Activated CD8-positive, alpha-beta memory T cell treated with anti-CD3 and anti-CD28 coated beads for 1 hour (primary cell): ENCODE measurements around the gene IKBKG.
"Not testable (repeated sequence)": the region's sequence is repeated elsewhere in the genome, so short reads cannot be mapped to it uniquely, and the experiment has no call there.

ENCODE experiments used
- DNase-seq, 2 donors: peaks; one replicate each; pipeline ENCODE4 v3.0.0-alpha.2; 2020; ENCODE audit warnings: low read depth in 1 of 2; ENCODE audit errors: extremely low read depth in 1 of 2

The IKBKG gene

DNA sequence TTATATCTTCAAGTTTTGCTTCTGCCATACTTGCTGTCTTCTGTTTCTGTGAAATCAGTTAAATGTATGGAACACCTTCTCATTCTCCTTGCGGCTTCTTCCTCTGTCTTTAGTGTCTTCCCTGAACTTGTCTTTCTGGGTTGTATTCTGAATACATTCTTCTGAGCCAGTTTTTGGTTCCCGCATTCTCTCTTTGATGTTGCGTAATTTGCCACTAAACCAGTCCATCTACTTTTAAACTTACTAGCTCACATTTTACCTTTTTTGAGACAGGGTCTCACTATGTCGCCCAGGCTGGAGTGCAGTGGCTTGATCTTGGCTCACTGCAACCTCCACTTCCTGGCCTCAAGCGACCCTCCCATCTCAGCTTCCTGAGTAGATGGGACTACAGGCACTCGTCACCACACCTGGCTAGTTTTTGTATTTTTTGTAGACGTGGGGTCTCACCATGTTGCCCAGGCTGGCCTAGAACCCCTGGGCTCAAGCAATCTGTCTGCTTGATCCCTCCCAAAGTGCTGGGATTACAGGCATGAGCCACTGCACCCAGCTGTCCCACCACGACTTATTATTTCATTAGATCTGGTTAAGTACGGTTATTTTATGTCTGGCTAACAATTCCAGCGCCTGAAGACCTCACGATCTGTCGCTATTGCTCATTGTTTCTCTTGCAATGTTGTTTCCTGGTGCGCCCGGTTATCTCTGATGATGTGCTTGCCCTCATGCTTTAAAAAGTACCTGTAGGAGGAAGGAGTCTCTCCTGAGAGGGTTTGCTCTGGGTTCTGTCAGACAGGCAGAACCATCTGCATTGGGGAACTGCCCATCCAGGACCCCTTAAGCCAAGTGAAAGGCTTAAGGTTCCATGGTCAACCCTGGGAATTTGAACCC, 21.6 kb upstream of the IKBKG start:
- DNase-seq, result no peak

DNA sequence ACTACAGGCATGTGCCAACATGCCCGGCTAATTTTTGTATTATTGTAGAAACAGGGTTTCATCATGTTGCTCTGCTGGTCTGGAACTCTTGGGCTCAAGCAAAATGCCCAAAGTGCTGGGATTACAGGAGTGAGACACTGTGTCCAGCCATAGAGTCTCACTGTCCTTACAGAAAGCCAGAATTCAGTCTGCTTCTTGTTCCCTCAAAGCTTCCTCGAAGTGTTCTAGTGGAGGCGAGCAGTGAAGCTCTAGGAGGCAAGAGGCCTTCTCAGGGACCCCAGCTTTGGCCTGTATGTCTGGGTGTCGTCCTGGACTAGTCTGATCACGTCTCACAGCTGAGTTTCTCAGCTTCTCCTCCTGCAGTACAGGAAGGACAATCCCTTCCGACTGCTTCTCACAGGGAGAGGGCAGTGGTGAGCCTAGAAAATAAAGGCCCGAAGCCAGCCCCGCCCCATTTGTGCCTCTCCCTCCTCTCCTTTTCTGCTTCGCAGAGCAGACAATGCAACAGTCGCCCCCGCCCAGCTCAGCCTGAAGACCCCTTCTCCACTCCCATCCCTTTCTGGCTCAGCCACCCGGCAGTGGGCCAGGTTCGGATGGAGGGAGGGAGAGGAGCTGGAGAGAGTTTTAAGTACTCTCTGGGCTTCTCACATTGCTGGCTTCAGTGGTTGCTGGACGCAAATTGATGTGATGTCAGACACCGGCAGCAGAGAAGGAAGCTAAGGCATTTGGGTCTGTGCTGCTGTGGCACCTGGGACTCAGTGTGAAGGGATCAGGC, 20.3 kb upstream of the IKBKG start:
- peak in 1 of 2 donors; percentile 24 for DNase-seq

DNA sequence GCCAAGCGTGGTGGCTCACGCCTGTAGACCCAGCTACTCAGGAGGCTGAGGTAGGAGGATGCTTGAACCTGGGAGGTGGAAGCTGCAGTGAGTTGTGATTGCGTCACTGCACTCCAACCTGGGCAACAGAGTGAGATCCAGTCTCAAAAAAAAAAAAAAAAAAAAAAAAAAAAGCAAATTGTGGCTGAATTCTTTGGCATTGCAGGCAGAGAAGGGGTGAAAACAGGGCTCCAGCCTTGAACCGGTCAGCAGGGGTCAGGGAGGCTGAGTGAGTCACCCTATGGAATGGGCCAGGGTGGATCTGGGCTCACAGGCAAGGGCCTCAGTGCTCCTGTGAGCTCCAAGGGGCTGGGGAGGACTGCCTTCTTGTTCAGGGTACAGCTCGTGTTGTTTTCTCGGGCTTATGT, 18.2 kb upstream of the IKBKG start:
- no peak for DNase-seq

DNA sequence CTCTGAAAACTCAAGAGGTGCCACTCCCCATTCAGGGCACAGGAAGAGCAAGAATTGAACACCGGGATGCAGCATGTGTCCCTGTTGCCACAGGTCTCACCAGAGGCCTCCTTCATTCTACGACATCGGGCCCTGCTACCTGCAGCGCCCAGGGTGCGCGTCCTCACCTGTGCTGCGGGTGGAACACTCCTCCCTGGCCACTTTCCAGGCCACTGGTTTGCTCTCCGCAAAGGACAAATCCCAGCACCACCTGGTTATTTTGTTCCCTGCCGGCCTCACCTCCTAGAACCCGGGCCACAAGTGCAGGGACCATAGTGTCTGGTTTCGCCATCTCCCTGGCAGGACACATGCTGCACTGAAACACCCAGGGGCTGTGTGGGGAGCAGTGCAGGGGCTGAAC, 17.1 kb upstream of the IKBKG start:
- DNase-seq, result no peak

DNA sequence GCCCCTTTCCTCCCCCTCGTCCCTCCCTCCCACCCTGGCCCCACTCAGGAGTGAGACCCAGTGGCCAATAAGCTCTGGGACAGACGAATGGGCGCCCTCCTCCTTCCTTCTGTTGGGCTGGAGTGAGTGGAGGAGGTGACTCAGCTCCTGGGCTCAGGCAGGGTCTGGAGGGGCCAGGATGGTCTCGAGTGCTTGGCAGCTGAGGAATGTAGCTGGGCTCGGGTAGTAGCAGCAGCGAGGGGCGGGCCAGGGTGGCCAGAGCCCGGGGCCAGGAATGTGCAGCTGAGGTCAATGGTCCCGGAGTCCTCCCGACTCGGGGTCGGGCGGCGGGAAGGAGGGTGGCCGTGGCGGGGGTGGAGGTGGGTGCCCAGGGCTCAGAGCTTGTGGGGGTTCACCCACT, 15.8 kb upstream of the IKBKG start:
- no peak for DNase-seq

DNA sequence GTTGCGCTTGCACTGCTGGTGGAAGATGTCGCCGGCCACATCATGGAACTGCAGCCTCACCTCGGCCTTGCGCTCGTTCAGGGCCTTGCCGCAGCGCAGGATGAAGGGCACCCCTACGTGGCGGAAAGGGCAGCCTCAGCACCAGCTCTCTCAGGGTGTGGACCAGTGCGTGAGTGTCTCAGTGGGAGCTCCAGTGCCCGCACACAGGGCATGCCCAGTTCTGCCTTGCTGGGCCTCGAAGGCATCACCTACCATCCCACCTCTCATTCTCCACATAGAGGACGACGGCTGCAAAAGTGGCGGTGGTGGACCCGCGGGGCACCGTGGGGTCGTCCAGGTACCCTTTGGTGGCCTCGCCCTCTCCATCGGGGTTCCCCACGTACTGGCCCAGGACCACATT, 14.7 kb upstream of the IKBKG start:
- no peak for DNase-seq

DNA sequence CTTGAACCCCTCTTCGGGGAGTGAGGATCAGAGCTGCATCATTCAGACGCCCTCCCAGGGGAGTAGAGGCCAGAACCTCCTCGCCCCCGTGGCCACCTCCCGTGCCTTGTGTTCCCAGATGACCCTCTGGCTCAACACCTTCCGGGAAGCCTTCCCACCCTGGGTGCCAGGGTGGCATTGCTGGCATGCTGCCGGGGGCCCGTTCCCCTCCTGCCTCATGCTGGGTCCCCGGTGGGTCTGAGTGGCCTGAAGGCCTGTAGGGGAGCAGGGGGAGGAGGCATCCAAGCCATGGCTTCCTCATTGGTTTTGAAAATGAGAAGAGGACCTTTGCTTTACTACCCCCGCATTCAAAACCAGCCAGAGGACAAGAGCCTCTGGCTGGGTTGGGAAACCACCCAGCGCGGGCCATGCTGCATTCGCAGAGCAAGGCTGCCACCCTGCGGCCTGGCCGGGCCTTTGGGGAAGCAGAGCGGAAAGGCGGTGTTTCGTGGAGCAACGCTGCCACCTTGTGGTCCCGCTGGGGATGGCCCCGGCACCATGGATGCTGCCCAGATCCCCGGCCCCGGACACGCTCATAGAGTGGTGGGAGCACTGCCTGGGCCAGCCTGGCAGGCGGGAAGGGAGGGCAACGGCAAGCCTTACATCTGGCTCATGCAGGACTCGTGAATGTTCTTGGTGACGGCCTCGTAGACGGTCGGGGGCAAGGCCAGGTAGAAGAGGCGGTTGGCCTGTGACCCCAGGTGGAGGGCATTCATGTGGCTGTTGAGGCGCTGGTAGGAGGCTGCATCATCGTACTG, 12.7 kb upstream of the IKBKG start:
- peak; percentile 76 to 78 for DNase-seq

DNA sequence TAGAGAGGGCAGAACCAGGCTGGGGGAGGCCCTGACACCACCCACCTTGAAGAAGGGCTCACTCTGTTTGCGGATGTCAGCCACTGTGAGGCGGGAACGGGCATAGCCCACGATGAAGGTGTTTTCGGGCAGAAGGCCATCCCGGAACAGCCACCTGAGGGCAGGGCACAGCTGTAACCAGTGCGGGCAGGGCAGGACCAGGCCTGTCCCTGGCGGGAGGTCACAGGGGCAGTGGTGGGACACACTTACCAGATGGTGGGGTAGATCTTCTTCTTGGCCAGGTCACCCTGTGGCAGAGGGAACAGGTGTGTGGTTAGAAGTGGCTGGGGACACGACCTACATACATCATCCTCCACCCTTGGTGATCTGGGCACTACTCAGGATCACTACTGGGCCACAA, 11.5 kb upstream of the IKBKG start:
- DNase-seq, result no peak

DNA sequence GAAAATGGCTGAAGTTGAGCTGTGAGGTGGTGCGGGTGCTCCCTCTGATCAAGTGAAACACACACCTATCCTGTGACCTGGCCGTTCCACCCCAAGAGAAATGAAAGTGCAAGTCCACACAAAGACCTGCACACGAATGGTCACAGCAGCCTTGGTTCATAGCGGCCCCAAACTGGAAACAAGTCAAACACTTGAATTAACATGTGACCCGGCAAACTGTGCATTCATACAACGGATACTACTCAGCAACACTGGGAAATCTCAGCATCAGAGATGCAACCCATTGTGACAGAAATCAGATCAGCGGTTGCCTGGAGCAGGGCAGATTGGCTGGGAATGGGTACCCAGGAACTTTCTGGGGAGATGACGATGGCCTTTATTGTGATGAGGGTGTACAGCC, 8.3 kb upstream of the IKBKG start:
- DNase-seq, result no peak

DNA sequence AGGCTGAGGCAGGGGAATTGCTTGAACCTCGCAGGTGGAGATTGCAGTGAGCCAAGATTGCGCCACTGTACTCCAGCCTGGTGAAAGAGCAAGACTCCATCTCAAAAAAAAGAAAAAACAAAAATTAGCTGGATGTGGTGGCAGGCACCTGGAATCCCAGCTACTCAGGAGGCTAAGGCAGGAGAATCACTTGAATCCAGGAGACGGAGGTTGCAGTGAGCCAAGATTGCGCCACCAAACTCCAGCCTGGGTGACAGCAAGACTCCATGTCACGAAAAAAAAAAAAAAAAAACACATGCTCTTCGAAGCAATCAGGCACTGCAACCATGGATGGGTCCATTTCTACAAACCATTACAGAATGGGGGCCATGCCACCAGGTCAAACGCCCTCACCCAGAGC, 7.1 kb upstream of the IKBKG start:
- DNase-seq, result not testable (repeated sequence)

DNA sequence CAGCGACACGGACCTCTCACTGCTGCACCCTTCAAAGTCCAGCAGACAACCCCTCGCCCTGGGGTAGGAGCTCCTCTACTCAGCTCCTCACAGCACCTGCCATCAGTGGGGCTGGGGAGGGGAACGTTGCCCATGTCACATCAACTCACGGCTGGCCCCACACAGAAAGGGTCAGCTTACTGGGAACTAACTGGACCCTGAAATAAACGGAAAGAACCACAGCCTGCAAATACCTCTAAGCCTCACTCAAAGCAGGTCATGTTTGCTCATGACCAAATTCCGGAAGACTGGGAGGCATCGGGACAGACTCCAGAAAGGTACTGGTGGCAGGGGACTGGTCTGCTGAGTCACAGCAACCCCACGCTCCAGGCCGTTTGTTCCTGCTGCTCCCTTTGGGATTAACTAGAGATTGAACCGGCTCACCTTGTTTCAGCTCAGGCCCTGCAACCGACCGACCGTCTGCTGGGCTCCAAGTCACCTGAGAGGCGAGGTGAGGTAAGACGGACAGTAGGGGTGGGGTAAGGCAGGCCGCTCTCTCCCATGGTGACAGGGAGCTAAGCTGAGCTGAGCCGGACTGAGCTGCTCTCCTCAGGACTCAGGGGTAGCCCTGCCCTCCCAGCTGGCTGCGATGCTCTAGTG, 6.4 kb upstream of the IKBKG start:
- no peak for DNase-seq

DNA sequence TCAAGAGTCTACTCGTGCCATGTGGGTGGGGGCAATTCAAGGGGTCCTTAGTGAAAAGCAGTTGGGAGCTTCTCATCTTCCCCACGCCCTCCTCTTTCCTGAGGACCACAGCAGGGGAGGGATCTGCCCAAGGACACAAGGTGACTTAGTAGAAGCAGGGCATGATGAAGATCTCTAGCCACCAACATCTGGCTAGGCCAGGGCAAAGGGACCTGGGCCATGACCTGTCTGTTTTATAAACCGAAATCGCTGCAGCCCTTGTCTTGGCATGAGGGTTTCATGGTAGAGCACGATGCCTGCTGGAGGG, 5.9 kb upstream of the IKBKG start:
- no peak for DNase-seq

DNA sequence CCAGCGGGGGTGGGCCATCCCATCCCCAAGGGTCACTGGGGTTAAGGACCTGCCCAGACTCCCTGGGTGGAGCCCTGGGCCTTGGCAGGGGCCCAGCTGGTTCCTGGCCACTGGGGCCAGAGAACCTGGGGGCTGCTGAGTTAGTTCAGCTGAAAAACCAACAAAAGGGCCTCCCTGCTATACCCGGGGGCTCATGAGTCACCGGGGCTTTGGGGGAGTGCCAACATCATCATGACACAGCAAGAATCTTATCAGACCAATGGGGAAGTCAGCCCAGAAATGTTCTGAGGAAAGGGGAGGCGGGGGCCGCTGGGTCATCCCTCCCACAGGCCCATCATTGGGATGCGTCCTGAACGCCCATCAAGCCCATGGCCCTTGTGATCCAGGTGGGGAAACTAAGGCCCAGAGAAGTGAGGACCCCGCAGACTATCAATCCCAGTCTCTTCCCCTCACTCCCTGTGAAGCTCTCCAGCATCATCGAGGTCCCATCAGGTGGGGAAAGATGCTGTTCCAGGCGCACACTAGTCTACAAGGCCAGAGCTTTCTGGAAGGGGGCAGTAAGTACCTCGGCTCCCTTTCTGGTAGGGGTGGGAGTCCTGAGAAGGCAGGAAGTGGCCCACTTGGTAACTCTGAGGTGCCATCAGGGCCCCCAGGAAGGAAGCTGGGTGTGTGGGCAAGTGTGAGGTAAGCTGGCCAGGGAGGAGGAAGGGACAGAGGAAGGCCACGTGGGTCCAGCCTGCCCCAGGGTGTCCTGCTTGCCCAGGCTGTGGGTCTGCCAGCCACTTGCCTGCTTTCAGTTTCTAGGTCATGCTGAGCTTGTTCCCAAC, 5.3 kb upstream of the IKBKG start:
- no peak for DNase-seq

DNA sequence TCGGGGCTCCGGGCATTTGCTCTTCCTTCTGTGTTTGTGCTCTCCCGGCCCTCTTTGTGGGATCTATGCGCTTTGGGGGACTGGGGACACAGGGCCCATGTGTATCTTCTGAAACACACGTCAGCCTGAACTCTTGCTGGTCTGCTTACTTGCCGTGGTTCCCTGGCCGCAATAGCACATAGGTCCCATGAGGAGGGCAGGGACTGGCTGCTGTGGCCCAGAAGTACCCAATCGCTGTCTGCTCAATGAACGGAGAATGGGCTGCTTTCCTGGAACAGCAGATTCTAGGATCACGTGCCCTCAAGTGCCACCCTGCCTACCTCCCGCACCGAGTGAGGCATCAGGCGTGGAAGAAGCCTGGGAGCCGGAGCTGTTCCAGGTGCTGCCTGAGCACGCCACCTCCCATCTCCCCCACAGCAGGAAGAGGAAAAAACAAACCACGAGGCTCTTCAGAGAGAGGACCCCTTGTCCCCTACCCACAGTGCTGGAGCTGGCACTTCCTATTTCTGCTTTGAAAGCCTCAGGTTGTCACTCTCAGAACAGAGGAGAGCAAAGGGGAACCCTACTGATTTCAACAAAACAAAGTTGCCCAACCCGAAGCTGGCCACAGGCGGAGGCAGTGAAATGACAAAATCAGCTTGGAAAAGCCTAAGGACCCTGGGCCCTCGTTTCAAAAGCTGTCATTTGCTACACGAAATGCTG, 4.5 kb upstream of the IKBKG start:
- DNase-seq, result no peak

DNA sequence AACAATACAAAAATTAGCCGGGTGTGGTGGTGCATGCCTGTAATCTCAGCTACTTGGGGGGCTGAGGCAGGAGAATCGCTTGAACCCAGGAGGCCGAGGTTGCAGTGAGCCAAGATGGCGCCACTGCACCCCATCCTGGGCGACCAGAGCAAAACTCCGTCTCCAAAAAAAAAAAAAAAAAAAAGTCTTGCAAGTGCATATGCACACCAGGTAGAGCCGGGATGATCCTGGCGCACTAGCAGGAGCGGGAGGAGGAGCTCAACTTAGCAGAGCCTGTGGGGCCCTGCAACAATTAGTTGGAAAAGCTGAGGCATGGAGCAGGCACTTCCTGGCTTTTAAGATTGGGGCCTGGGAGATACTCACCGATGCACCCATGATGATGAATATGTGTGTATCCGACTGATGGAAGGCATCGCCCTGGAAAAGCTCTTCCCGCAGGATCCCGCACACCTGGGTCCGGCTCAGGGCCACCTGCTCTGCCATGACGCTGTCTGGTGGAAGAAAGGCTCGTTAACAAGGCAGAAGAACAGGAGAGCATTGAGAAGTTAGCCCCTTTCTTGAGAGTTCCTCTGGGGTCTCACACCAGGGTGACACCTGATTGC, 1.6 kb upstream of the IKBKG start:
- no peak for DNase-seq

DNA sequence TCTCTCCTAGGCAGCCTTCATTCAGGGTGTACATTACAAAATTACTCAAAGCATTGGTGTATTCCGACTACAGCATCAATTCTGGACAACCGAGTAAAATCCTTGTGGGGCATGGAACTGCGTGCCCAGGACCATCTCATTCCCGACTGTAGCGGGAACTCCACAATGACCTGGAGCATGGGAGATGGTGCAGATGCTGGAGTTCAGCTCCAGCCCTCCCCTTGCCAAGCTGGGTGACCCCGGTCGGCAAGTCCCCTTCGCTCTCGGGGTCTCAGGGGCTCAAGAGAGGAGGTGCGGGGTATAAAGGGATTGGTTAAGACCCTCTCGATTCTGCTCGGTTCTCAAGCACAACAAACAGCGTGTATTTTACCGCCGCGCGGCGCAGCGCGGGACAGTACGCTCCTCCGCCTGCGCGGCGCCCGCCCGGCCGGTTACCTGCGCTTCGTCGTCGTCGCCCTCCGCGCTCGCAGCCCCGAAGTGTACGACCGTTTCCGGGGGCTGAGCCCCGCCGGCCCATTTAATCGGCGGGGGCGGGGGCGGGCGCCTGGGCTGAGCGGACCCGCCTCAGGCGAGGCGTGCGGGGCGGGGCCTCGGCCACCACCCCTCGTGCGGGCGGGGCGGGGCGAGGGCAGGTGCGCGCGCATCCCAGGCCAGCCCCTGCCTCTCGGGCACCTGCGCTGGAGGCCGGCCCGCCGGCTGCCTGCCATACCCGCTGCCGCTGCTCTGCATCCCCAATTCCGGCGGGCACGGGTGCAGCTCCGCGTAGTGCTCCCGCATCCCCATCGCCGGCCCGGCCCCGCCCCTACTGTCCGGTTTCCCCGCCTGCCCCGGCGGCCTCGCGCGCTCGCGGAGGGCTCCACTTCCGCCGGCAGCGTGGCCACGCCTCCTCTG, 821 bp upstream of the IKBKG start, which contains the start of gene G6PD:
Gene G6PD (minus strand): TSS at position 493 of the 891 bp plus-strand sequence. CDS start 691 bp downstream, outside the sequence.
- DNase-seq, result peak in 1 of 2 donors; percentile 74

DNA sequence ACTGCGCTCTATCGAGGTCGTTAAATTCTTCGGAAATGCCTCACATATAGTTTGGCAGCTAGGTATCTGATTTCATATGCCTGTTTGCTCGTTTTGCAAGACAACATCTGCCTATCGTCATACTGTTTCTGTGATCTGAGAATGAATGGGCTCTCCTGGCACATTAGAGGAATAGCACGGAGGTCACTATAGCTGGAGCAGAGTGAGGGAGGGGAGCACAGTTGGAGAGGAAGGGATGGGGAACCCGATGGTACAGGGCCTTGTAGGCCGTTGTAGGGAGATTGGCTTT, 552 bp downstream of the IKBKG start:
- no peak for DNase-seq

DNA sequence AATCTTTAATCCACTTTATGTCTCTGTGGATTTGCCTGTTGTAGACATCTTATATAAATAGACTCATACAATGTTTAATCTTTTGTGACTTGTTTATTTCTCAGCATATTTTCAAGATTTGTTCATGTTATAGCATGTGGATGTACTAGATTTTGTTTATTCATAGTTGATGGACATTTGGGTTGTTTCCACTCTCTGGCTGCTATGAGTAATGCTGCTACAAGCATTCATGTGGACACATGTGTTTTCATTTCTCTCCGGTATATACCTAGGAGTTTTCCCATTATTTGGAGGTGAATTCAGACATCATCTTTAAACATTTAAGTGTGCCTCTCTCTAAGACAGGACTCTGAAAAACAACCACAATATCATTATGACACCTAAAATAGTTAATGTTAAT, 2.3 kb downstream of the IKBKG start:
- DNase-seq, result no peak
